NT2/D1 (cell line): ENCODE data around the gene PUS7.

ENCODE experiments used
- SUZ12 ChIP-seq: IDR thresholded peaks from 2 replicates; pipeline ENCODE4 v1.6.1; 2011; ENCODE audit not compliant: insufficient read length, insufficient read depth; ENCODE audit errors: extremely low read depth
- YY1 ChIP-seq: IDR thresholded peaks from 2 replicates; pipeline ENCODE4 v1.6.1; 2011; ENCODE audit not compliant: insufficient read length, insufficient read depth

DNA sequence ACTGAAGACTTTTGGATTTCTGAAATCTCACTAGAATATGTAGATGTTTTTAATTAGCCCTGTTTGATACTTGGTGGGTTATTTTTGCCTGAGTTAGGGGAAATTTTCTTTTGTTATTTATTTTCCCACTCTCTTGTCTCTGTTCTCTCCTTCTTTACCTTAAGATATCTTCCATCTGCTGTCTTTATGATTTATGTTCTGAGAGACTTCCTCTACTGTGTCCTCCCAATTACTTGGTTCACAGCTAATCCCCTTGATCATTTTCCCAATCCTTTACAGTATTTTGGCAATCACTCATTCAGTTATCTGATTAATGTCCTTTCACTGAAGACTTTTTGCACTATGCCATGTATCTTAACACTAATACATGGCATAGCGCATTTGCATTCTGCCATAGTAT lies 83.8 kb downstream of the PUS7 start:
- TF ChIP-seq SUZ12 (no peak), YY1 (no peak)
